NCI-H2196 treated with DMSO at 0.1 percent for 48 hours (cell line): Measurements from ENCODE around the gene CBX3.
"Not testable (repeated sequence)": the region's sequence is repeated elsewhere in the genome, so short reads cannot be mapped to it uniquely, and the experiment has no call there.

Experiments used
- DNase-seq: peaks from one replicate; lab custom pipeline; 2025; ENCODE audit not compliant: unreplicated experiment; lab: John Stamatoyannopoulos, UW

CBX3 gene

GRCh38 chr7:26187380-26188205 lies 14.0 kb upstream of the CBX3 start:
- no peak for DNase-seq

GRCh38 chr7:26188206-26188956 lies 13.2 kb upstream of the CBX3 start:
- DNase-seq = no peak

GRCh38 chr7:26188957-26189541 lies 12.5 kb upstream of the CBX3 start:
- DNase-seq = no peak

GRCh38 chr7:26189697-26190096 lies 11.8 kb upstream of the CBX3 start:
- DNase-seq = no peak

- no peak for DNase-seq
These were observed 11.1 kb upstream of the CBX3 start for GRCh38 chr7:26190417-26190869.

GRCh38 chr7:26191233-26191973 lies 10.1 kb upstream of the CBX3 start:
- DNase-seq = no peak

GRCh38 chr7:26191974-26192479 lies 9.5 kb upstream of the CBX3 start:
- DNase-seq = no peak

GRCh38 chr7:26192485-26193087 lies 9.0 kb upstream of the CBX3 start:
- DNase-seq = no peak

GRCh38 chr7:26193432-26194207 lies 7.9 kb upstream of the CBX3 start:
- no peak for DNase-seq

- not testable (repeated sequence) for DNase-seq
These were observed 6.8 kb upstream of the CBX3 start for GRCh38 chr7:26194764-26195163.

- no peak for DNase-seq
These were observed 6.4 kb upstream of the CBX3 start for GRCh38 chr7:26195182-26195581.

GRCh38 chr7:26195867-26196657 lies 5.5 kb upstream of the CBX3 start:
- DNase-seq = no peak

GRCh38 chr7:26197153-26198115 lies 4.1 kb upstream of the CBX3 start:
- no peak for DNase-seq

- no peak for DNase-seq
These were observed 3.3 kb upstream of the CBX3 start for GRCh38 chr7:26198133-26198780.

- DNase-seq = no peak
These were observed 2.8 kb upstream of the CBX3 start for GRCh38 chr7:26198781-26199169.

- DNase-seq = no peak
These were observed 2.1 kb upstream of the CBX3 start for GRCh38 chr7:26199301-26200037.

- DNase-seq = peak; percentile 40
These were observed 1.5 kb upstream of the CBX3 start for GRCh38 chr7:26200038-26200443.
